ENCODE measurements around the gene EVX1.

Gene EVX1

DNA sequence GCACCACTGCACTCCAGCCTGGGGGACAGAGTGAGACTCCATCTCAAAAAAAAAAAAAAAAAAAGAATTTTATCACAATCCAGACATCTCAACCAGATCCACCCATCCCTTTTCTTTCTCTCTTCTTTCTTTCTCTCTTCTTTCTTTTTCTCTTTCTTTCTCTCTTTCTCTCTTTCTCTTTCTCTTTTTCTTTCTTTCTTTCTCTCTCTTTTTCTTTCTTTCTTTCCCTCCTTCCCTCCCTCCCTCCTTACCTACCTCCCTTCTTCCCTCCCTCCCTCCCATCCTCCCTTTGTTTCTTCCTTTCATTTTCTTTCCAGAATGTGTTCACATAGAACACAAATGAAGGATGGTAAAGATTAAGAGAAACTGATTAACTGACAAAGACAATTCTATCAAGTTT lies 24.7 kb upstream of the EVX1 start:
- TF ChIP-seq MAX (IDR thresholded peaks at IDR 0.05) (no peak), RAD21 (IDR thresholded peaks at IDR 0.05; ENCODE audit: low read depth) (no peak), CREB1 (IDR thresholded peaks at IDR 0.05; ENCODE audit: low read depth) (no peak), TEAD4 (IDR thresholded peaks at IDR 0.05) (no peak), CEBPB (IDR thresholded peaks at IDR 0.05) (no peak), FOXM1 (IDR thresholded peaks at IDR 0.05; ENCODE audit: borderline replicate concordance, low read depth) (no peak), EP300 (IDR thresholded peaks at IDR 0.05; ENCODE audit: borderline replicate concordance) (no peak), TCF12 (IDR thresholded peaks at IDR 0.05; ENCODE audit: low read depth) (no peak), EGR1 (IDR thresholded peaks at IDR 0.05) (no peak), ZBTB7A (IDR thresholded peaks at IDR 0.05; ENCODE audit: low read depth) (no peak), YY1 (IDR thresholded peaks at IDR 0.05; ENCODE audit: low read depth) (no peak), TAF1 (IDR thresholded peaks at IDR 0.05; ENCODE audit: low read depth) (no peak), NFIC (IDR thresholded peaks at IDR 0.05) (no peak)
- TF ChIP-seq, protein P1, sequence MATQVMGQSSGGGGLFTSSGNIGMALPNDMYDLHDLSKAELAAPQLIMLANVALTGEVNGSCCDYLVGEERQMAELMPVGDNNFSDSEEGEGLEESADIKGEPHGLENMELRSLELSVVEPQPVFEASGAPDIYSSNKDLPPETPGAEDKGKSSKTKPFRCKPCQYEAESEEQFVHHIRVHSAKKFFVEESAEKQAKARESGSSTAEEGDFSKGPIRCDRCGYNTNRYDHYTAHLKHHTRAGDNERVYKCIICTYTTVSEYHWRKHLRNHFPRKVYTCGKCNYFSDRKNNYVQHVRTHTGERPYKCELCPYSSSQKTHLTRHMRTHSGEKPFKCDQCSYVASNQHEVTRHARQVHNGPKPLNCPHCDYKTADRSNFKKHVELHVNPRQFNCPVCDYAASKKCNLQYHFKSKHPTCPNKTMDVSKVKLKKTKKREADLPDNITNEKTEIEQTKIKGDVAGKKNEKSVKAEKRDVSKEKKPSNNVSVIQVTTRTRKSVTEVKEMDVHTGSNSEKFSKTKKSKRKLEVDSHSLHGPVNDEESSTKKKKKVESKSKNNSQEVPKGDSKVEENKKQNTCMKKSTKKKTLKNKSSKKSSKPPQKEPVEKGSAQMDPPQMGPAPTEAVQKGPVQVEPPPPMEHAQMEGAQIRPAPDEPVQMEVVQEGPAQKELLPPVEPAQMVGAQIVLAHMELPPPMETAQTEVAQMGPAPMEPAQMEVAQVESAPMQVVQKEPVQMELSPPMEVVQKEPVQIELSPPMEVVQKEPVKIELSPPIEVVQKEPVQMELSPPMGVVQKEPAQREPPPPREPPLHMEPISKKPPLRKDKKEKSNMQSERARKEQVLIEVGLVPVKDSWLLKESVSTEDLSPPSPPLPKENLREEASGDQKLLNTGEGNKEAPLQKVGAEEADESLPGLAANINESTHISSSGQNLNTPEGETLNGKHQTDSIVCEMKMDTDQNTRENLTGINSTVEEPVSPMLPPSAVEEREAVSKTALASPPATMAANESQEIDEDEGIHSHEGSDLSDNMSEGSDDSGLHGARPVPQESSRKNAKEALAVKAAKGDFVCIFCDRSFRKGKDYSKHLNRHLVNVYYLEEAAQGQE (IDR thresholded peaks at IDR 0.05; ENCODE audit: low read depth), result no peak
- TF ChIP-seq, protein P2, sequence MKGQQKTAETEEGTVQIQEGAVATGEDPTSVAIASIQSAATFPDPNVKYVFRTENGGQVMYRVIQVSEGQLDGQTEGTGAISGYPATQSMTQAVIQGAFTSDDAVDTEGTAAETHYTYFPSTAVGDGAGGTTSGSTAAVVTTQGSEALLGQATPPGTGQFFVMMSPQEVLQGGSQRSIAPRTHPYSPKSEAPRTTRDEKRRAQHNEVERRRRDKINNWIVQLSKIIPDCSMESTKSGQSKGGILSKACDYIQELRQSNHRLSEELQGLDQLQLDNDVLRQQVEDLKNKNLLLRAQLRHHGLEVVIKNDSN (IDR thresholded peaks at IDR 0.05), result no peak

DNA sequence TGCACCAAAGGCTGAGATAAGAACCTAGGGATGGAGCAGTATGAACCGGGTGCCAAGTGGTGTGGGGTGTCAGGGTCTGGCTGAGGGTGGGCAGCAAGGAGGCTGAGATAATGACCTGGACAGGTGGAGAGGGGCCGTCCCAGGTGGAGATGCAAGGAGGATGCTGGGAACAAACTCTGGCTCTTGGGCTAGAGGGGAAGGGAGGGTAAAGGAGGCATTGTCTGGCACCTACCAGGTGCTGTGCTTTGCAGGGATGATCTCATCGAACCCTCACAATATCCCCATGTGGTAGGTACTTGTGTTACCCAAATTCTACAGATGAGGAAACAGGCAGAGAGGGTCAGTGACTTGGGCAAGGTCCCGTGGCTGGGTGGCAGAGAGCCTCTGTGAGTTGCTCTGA lies 22.8 kb upstream of the EVX1 start:
- TF ChIP-seq EP300 (IDR thresholded peaks at IDR 0.05; ENCODE audit: borderline replicate concordance) (no peak), MAX (IDR thresholded peaks at IDR 0.05) (no peak), FOXM1 (IDR thresholded peaks at IDR 0.05; ENCODE audit: borderline replicate concordance, low read depth) (no peak), TEAD4 (IDR thresholded peaks at IDR 0.05) (no peak), TAF1 (IDR thresholded peaks at IDR 0.05; ENCODE audit: low read depth) (no peak), ZBTB7A (IDR thresholded peaks at IDR 0.05; ENCODE audit: low read depth) (no peak), EGR1 (IDR thresholded peaks at IDR 0.05) (no peak), CEBPB (IDR thresholded peaks at IDR 0.05) (no peak), NFIC (IDR thresholded peaks at IDR 0.05) (no peak), RAD21 (IDR thresholded peaks at IDR 0.05; ENCODE audit: low read depth) (no peak), TCF12 (IDR thresholded peaks at IDR 0.05; ENCODE audit: low read depth) (no peak), YY1 (IDR thresholded peaks at IDR 0.05; ENCODE audit: low read depth) (no peak)

DNA sequence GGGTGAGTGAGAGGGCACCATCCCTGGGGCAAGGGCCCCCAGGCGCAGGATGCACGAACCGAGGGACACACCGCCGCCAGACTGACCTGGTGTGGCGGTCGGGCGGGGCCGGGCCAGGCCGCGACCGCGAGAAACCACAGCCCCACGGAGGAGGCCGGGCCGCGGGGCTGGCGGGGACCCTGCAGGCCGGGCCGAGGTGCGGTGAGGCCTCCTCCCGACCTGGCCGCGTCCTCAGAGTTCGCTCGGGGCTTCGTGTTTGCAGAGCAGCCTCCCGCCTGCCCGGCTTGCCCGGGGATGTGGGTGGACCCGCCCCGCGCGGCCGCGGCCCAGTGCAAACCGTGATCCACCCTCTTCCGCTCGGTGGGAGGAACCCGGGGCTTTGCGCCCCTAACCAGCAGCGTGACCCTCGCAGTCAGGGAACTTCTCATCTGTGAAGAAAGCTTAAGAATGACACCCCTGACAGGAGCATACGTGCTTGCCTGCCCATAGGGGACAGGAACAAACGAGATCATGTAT lies 22.1 kb upstream of the EVX1 start:
- TF ChIP-seq MAX (IDR thresholded peaks at IDR 0.05) (no peak), EP300 (IDR thresholded peaks at IDR 0.05; ENCODE audit: borderline replicate concordance) (no peak), CEBPB (IDR thresholded peaks at IDR 0.05) (no peak), FOXM1 (IDR thresholded peaks at IDR 0.05; ENCODE audit: borderline replicate concordance, low read depth) (no peak), ZBTB7A (IDR thresholded peaks at IDR 0.05; ENCODE audit: low read depth) (no peak), TEAD4 (IDR thresholded peaks at IDR 0.05) (no peak), NFIC (IDR thresholded peaks at IDR 0.05) (no peak), RAD21 (IDR thresholded peaks at IDR 0.05; ENCODE audit: low read depth) (no peak), TCF12 (IDR thresholded peaks at IDR 0.05; ENCODE audit: low read depth) (no peak)
- TF ChIP-seq, protein P1 (IDR thresholded peaks at IDR 0.05; ENCODE audit: low read depth), result no peak

DNA sequence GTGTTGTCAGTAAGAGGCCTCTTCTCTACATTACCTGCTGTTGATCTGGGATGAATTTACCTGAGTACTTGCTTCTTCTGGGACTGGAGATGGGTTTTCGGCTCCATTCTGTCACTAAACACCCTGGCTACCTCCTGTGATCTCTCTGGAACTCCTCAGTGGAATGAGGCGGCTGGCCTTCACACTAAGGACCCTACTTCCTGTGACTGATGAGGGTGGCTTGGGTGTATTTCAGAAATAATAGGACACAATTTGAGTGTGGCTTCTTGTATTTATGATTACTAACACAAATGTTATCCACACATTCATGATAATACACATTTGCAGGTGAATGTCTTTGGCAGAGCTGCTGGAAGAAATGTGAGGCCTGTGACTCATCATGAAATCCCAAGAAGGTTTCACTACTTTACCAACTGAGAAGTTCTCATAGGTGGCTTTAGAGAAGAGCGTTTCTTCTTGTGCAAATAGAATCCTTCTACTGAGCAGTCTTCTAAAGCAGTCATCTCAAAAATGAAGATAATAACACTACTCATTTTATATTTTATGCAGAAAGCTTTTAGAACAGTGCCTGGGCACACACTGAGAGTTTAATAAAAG lies 21.3 kb upstream of the EVX1 start:
- TF ChIP-seq MAX (IDR thresholded peaks at IDR 0.05), result no peak
- TF ChIP-seq EGR1 (IDR thresholded peaks at IDR 0.05), result no peak
- TF ChIP-seq RAD21 (IDR thresholded peaks at IDR 0.05; ENCODE audit: low read depth), result no peak
- no peak for TF ChIP-seq TEAD4 (IDR thresholded peaks at IDR 0.05)
- no peak for TF ChIP-seq FOXM1 (IDR thresholded peaks at IDR 0.05; ENCODE audit: borderline replicate concordance, low read depth)

- TF ChIP-seq ZBTB7A (IDR thresholded peaks at IDR 0.05; ENCODE audit: low read depth) (no peak), EGR1 (IDR thresholded peaks at IDR 0.05) (no peak), RAD21 (IDR thresholded peaks at IDR 0.05; ENCODE audit: low read depth) (no peak), CREB1 (IDR thresholded peaks at IDR 0.05; ENCODE audit: low read depth) (no peak), TEAD4 (IDR thresholded peaks at IDR 0.05) (no peak)
- TF ChIP-seq, protein P1 (IDR thresholded peaks at IDR 0.05; ENCODE audit: low read depth), result no peak
Observed at GRCh38 chr7:27223941-27224575, 18.5 kb upstream of the EVX1 start.
